HG03575 (cell line): ENCODE data around the gene SFT2D3.

Experiments
- ATAC-seq: cut with Tn5 transposase; IDR thresholded peaks from one replicate; pipeline ENCODE4 v1.9.1; 2021; ENCODE audit not compliant: unreplicated experiment, insufficient number of reproducible peaks, low FRiP score; ENCODE audit errors: extremely low read depth

SFT2D3 gene

GRCh38 chr2:127701193-127701650 lies at the start of gene SFT2D3:
TSS of gene SFT2D3 (plus strand) at chr2:127701497. CDS start at chr2:127701529, 32 bp downstream.
- peak; percentile 37 for ATAC-seq

- no peak for ATAC-seq
These were observed 49.2 kb upstream of the SFT2D3 start for GRCh38 chr2:127651971-127652550.

- ATAC-seq, result no peak
These were observed 48.4 kb upstream of the SFT2D3 start for GRCh38 chr2:127652786-127653357.

GRCh38 chr2:127653421-127654083 lies 47.7 kb upstream of the SFT2D3 start:
- ATAC-seq, result no peak

- ATAC-seq, result no peak
These were observed 47.0 kb upstream of the SFT2D3 start for GRCh38 chr2:127654084-127654837.

GRCh38 chr2:127654838-127655175 lies 46.5 kb upstream of the SFT2D3 start:
- ATAC-seq, result no peak

GRCh38 chr2:127655209-127656073 lies 45.9 kb upstream of the SFT2D3 start:
- ATAC-seq, result no peak

- ATAC-seq, result no peak
These were observed 44.6 kb upstream of the SFT2D3 start for GRCh38 chr2:127656569-127657231.

- ATAC-seq, result no peak
These were observed 44.1 kb upstream of the SFT2D3 start for GRCh38 chr2:127657232-127657595.

- ATAC-seq, result no peak
These were observed 43.2 kb upstream of the SFT2D3 start for GRCh38 chr2:127658146-127658545.

- ATAC-seq, result no peak
These were observed 42.5 kb upstream of the SFT2D3 start for GRCh38 chr2:127658641-127659407.

- ATAC-seq, result no peak
These were observed 41.6 kb upstream of the SFT2D3 start for GRCh38 chr2:127659408-127660290.

- ATAC-seq, result no peak
These were observed 41.1 kb upstream of the SFT2D3 start for GRCh38 chr2:127660291-127660578.

- ATAC-seq, result no peak
These were observed 40.1 kb upstream of the SFT2D3 start for GRCh38 chr2:127661072-127661649.

GRCh38 chr2:127661949-127662510 lies 39.3 kb upstream of the SFT2D3 start:
- no peak for ATAC-seq

GRCh38 chr2:127662937-127663565 lies 38.2 kb upstream of the SFT2D3 start:
- ATAC-seq, result no peak
